B cell (primary cell): ENCODE data around the gene TAS2R3.

ENCODE experiments used
- EZH2 ChIP-seq: IDR thresholded peaks from 2 replicates; pipeline ENCODE4 v1.6.1; 2012; ENCODE audit warnings: borderline replicate concordance, low read depth, mild to moderate bottlenecking, moderate library complexity, low read length; ENCODE audit not compliant: insufficient read depth, poor library complexity, severe bottlenecking
- TF ChIP-seq, protein P1 (sequence below): fragments of 200-600 bp; IDR thresholded peaks from one replicate; pipeline ENCODE4 v1.8.0; 2022; ENCODE audit warnings: antibody characterized with exemption, mild to moderate bottlenecking

DNA sequence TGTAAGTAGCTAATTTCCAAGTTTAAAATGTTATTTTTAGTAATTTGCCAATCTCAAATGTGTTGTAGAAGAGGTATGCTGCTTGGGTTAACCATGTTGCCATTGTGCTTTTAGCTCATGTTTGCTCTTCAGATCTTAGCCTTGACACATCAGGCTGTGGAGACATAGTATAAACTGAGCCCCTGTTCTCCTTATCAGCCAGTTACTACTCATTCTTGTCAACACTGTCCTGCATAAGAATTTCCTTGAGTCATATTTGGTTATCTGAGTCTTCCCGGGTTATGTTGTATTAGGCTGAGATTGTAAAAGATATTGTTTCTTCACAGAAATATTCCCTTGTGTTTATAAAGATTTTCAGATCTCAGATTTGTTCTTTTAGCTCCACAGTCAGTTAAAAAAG is 21.7 kb upstream of the TAS2R3 start:
- TF ChIP-seq, protein P1, sequence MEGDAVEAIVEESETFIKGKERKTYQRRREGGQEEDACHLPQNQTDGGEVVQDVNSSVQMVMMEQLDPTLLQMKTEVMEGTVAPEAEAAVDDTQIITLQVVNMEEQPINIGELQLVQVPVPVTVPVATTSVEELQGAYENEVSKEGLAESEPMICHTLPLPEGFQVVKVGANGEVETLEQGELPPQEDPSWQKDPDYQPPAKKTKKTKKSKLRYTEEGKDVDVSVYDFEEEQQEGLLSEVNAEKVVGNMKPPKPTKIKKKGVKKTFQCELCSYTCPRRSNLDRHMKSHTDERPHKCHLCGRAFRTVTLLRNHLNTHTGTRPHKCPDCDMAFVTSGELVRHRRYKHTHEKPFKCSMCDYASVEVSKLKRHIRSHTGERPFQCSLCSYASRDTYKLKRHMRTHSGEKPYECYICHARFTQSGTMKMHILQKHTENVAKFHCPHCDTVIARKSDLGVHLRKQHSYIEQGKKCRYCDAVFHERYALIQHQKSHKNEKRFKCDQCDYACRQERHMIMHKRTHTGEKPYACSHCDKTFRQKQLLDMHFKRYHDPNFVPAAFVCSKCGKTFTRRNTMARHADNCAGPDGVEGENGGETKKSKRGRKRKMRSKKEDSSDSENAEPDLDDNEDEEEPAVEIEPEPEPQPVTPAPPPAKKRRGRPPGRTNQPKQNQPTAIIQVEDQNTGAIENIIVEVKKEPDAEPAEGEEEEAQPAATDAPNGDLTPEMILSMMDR = no peak
- TF ChIP-seq EZH2 = no peak
